Transverse colon (tissue), 3 donors: ENCODE results near the gene CFAP69.

Experiments
- POLR2A ChIP-seq: fragments of 450-650 bp; IDR thresholded peaks from one replicate; pipeline ENCODE4 v1.6.1; 2016; ENCODE audit warnings: antibody characterized with exemption, mild to moderate bottlenecking, moderate library complexity
- TF ChIP-seq, protein P1 (sequence below), 5 experiments: fragments of 200-600 bp in 3 of 5; fragments of 450-650 bp in 2 of 5; sonication (generic) in 3 of 5; IDR thresholded peaks; 1 replicate in 2 of 5; 2 replicates in 3 of 5; pipeline ENCODE4 v1.5.1; 2016 to 2017; ENCODE audit warnings: antibody characterized with exemption in 5 of 5, inconsistent platforms in 3 of 5, mild to moderate bottlenecking in 2 of 5, moderate library complexity in 1 of 5

DNA sequence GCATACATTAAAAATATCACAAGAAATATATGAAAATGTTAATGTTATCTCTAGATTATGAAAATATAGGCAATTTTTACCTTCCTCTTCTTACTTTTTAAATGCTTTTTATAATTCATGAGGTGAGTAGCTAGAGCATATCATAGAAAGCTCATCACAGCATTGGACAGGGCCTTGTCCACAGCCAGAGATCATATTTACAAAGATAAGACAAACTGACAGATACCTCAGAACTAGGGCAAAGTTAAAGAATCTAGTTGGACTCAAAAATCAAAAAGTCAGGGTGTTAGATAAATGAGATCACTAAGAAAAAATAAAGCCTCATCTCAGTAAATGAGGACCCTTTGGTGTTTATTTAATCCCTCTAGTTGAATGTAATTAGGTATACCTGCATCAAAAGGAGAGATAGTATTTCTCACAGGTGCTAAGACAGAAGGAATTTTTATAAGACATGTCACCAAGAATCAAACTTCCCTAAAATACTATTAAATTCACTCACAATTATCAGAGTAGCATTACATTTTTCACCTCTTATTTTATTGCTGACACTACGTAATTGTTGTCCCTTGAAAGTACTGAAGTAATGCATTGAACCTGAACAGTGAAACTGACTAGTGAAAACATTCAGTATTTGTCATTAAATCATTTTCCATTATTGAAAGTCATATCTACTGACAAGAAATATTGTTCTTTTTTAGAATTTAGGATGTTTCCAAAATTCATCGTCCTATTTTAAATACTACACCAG is 25.6 kb downstream of the CFAP69 start:
- TF ChIP-seq, protein P1, sequence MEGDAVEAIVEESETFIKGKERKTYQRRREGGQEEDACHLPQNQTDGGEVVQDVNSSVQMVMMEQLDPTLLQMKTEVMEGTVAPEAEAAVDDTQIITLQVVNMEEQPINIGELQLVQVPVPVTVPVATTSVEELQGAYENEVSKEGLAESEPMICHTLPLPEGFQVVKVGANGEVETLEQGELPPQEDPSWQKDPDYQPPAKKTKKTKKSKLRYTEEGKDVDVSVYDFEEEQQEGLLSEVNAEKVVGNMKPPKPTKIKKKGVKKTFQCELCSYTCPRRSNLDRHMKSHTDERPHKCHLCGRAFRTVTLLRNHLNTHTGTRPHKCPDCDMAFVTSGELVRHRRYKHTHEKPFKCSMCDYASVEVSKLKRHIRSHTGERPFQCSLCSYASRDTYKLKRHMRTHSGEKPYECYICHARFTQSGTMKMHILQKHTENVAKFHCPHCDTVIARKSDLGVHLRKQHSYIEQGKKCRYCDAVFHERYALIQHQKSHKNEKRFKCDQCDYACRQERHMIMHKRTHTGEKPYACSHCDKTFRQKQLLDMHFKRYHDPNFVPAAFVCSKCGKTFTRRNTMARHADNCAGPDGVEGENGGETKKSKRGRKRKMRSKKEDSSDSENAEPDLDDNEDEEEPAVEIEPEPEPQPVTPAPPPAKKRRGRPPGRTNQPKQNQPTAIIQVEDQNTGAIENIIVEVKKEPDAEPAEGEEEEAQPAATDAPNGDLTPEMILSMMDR (IDR thresholded peaks at IDR 0.05): no peak
- no peak for TF ChIP-seq POLR2A
